Activated CD8-positive, alpha-beta memory T cell treated with anti-CD3 and anti-CD28 coated beads, Interleukin-2, amount 50 U/mL, for 1 hour (primary cell): Measurements from ENCODE around the gene CPNE7.
"Not testable (repeated sequence)": the region's sequence is repeated elsewhere in the genome, so short reads cannot be mapped to it uniquely, and the experiment has no call there.

Experiments
- DNase-seq: peaks from one replicate; pipeline ENCODE4 v3.0.0-alpha.2; 2020; ENCODE audit errors: extremely low read depth

CPNE7 gene

GRCh38 chr16:89565506-89566372, 9.8 kb upstream of the CPNE7 start:
- no peak for DNase-seq

GRCh38 chr16:89567656-89568594, 7.6 kb upstream of the CPNE7 start:
- DNase-seq = no peak

- DNase-seq = no peak
These were observed 5.8 kb upstream of the CPNE7 start for GRCh38 chr16:89569506-89570341.

GRCh38 chr16:89570342-89570923, 5.1 kb upstream of the CPNE7 start:
- DNase-seq = no peak

GRCh38 chr16:89570983-89571598, 4.5 kb upstream of the CPNE7 start:
- DNase-seq = not testable (repeated sequence)

DNA sequence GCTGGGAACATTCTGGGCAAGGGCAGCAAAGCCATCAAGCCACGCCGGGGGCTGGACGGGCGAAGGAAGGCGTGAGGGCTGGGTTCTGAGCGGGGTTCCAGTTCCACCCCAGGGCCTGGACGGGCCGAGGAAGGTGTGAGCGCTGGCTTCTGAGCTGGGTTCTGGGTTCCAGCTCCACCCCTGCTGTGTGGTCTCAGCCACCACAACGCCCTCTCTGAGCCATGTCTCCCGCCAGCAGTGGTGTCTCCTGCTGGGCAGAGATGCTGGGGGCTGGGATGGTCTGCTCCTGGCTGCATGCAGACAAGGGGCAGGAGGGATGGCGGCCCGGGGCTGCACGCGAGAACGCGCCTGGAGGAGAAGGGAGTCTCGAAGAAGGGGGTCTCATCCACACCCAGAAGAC, 3.9 kb upstream of the CPNE7 start:
- no peak for DNase-seq

DNA sequence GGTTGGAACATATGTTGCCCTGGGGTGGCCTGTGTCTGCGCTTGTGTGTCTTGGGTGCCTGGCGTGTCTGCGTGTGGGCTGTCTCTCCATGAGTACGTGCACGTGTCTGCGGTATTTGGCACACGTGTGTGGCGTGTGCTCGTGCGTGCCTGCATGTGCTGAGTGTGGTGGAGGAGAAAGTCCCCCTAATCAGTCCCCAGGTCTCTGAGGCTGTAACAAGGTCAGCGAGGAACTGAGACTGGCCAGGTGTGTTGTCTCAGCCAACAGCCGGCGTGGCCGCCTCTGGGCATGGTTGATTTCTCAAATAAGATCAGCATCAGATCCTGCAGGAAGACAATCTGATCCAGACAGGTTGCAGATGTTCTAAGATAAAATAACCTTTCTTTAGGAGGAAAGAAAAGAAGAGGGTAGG, 3.5 kb upstream of the CPNE7 start:
- DNase-seq = no peak

GRCh38 chr16:89572485-89573205, 2.9 kb upstream of the CPNE7 start:
- no peak for DNase-seq

GRCh38 chr16:89573826-89574680, 1.5 kb upstream of the CPNE7 start:
- no peak for DNase-seq

DNA sequence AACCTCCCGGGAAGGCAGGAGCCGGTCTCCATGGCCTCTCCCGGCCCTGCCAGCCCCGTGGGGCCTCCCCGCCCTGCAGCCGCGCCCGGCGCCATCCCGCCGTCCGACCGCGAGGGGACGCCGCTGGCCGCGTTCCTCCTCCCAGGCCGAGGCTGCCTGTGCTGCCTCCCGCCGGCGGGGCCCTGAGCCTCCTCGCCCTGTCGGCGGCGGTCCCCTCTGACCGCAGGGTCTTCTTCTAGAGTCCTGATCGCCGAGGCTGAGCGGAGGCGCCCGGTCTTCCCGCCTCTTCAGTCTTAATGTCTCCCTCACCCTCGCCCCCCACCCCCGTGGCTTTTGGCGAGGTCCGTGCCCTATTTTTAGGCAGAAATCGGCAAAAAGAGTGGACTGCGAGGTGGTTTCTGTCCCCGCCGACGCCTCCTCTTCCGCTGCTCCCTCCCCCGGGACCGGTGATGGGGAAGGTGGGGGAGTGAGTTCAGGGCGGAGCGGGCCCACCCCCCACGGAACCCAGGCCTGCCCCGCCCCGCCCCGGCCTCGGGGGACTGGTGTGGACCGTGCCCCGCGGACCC, 794 bp upstream of the CPNE7 start:
- no peak for DNase-seq

DNA sequence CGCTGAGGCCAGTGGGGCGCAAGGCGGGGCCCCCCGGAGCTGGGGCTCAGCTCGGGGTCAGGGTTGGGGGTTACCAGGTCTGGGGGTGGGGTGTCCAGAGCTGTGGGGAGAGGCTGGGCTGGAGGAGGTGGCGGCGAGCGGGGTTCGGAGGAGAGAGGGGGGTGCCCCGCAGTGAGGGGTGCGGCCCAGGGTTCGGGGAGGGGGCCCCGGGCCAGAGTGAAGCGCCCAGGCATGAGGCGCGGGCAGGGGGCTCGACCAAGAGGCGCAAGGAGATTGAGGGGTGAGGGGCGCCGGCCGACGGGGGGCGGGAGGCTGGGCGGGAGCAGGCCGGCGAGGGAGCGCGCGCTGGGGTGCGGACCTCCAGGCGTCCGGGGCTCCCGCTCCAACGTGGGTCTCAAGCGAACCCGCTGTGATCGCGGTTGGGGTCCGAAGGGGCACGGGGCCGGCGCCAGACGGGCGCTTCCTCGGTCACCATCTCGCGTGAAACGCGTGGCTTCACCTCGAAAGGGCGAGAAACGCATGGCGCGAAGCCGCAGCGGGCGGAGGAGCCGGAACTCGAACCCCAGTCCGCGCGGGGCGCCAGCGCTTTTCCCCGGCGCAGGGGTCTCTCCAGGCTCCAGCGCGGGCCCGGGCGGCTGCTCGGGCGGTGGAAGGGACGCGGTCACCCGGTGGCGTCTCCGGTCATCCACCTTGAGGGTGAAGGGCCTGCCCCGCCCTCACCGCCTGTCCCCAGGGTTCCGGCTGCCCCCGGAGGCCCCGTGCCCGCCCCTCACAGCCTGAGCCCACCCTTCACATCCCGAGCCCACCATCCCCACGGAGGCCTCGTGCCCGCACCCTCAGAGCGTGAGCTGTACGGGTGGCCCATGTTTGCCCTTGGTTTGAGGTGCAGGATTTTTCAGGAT, 846 bp downstream of the CPNE7 start:
- DNase-seq = no peak

DNA sequence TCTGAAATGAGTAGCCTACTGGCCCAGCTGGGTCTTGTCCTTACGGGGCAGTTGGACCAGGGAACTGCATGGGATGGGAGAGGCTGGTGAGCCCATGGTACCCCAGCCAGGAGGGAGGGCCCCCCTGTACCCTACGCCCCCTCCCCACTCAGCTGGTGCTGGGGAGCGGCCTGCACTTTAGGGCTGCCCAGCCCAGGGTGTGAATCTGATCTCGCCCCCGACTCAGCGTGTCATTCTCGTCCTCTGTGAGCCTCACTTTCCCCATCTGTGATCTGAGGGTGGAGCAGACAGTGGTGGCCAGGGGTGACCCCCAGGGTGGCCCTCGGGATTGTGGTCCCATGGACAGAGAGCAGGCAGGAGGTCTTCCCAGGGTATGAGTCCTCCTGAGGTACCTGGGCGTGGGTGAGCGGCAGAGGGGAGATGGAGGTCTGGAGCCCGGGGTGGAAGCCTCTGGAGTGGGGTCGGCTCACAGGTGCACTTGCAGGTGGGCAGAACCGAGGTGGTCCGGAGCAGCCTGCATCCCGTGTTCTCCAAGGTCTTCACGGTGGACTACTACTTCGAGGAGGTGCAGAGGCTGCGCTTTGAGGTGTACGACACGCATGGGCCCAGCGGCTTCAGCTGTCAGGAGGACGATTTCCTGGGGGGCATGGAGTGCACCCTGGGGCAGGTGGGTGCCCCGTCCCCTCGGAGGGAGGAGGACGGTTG, 1.6 kb downstream of the CPNE7 start:
- DNase-seq = no peak

GRCh38 chr16:89579351-89579750, 3.8 kb downstream of the CPNE7 start:
- no peak for DNase-seq

GRCh38 chr16:89581045-89581695, 5.6 kb downstream of the CPNE7 start:
- no peak for DNase-seq

DNA sequence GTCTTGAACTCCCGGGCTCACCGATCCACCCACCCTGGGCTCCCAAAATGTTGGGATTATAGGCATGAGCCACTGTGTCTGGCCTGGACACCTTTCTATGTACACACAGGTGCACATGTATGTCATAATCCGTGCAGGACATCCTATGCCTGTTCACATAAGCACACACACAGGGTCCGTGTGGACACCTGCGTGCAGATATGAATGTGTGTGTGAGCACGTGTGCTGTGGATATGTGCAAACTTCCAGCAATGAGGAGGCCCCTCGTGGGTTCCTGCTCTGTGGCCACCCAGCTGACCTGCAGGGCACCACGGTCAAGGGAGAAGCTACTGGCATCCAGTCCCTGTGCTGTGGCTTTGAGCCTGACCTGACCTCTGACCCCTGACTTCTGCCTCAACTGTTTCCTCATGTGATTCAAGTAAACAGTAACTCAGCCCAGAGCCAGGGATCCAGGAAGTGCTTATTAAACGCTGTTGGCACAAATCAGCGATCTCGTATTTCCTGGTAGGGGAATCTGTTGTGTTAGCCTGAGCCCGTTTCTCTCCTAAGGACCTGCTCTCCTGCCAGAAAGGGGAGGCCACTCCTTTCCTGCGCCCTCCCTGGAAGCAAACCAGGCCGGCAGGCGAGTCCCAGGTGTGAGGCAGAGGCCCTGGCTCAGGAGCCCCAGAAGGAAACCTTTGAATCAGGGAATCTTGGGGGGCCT, 6.5 kb downstream of the CPNE7 start:
- no peak for DNase-seq

DNA sequence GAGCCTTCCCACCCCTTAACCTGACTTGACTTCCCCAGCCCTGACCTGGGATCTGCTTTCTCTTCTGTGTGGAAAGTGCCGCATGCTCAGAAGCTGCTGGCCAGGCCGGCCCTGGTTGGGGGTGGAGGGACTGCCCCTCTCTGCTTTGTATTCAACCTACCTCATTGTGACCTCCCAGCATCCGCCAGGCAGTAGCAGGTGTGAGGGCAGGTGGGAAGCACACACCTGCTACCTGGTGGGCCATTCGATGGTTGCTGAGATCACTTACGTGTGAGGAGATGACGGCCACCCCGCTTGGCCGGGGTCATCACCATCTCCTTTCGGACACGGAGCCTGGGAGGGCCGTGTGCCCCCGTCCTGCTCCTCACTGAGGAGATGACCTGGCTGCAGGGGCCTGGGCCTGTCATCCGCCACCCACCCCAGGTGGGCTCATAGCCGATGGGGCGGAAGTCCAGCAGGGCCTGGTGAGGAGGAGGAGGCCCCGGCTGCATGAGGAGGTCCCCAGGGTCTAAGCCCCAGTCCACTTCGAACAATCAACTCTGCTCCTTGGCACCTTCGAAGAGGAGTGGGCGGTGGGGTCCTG, 7.1 kb downstream of the CPNE7 start:
- no peak for DNase-seq
